GM19351 (cell line): Measurements from ENCODE around the gene OLFML2A.
A peak's percentile ranks its signal among the peaks of the same experiment; 100 is the strongest.

Experiments used
- ATAC-seq: cut with Tn5 transposase; IDR thresholded peaks from one replicate; pipeline ENCODE4 v1.9.1; 2021; ENCODE audit warnings: mild to moderate bottlenecking, moderate library complexity; ENCODE audit not compliant: unreplicated experiment

OLFML2A gene

DNA sequence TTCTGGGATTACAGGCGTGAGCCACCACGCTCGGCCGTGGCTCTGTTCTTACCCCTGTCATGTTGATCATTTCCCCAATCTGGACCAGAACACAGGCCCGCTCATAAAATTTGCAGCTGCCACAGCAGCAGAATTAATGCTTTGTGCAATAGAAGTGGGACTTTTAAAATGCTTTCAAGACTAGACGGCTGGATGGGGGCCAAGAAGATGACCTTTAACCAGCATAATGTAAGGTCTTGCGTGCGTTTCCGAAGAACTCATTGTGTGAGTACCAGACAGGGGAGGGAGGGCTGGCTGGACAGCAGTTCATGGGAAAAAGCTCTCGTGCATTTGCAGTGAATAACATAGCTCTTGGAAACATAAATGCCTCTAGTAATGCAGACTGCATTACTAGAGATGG lies 72.9 kb downstream of the OLFML2A start:
- no peak for ATAC-seq

DNA sequence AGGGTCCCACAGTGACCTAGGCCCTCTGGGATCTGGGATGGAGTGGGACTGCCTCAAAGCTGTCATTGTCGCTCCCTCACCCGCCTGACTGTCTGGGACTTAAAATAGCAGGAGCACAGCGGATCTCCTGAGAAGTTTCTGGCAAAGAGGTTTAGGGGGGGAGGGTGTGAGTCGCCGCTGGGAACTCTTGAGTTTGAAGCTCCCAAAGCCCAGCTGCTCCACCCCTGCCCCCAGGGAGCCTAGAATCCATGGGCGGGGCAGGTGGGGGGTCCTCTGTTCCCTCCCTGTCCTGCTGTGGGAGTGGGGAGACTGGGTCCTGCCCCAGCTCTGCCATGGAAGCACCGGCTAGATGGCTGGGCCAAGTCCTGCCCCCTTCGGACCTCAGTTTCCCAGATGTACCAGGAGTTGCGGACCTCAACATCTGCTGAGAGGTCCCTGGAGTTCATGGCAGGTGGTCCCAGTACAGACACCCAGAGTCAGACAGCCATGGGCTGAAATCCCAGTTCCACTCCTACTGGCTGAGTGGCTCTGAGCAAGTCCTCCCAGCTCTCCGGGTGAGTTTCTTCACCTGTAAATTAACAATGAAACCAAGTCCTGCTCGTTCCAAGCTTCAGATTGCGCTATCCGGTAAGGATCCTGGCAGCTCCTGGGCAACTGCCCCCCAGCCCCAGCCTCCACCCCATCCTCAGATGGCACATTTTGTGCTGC lies 75.3 kb downstream of the OLFML2A start:
- ATAC-seq = no peak

DNA sequence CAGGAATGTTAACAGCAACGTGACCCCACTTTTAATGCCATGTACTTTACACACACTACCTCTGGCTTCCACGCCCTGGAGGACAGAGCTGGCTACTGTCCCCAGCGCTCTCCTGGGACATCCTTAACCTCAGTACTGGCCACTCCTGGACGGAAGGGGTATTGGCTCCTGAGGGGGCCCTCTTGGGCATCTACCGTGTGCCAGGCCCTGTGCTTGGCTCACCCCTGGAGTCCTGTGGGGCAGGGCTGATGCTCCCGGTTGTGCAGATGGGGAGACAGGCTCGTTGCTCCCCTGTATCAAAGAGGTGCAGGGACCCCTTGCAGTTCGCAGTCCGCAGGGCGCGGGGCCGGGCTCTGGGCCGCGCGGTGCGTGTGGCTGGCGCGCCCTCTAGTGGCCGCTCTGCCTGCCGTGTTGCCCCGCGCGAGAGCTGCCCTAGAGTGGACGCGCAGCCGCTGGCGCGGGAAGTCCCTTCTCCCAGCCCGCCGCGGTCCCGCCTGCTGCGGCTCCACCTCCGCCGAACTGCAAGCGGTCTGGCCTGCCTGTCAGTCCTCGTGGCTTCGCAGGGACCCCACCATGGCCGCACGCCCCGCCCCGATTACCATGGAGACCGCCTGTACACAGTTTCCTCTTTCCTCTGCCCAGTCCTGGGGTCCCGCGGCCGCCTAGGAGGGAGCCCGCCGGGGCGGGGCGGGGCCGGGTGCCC lies 76.0 kb downstream of the OLFML2A start, which contains the start of gene WDR38:
WDR38 (plus strand) TSS at position 632 of the 703 bp plus-strand sequence. CDS start 72 bp downstream, outside the sequence.
- peak; percentile 74 for ATAC-seq

DNA sequence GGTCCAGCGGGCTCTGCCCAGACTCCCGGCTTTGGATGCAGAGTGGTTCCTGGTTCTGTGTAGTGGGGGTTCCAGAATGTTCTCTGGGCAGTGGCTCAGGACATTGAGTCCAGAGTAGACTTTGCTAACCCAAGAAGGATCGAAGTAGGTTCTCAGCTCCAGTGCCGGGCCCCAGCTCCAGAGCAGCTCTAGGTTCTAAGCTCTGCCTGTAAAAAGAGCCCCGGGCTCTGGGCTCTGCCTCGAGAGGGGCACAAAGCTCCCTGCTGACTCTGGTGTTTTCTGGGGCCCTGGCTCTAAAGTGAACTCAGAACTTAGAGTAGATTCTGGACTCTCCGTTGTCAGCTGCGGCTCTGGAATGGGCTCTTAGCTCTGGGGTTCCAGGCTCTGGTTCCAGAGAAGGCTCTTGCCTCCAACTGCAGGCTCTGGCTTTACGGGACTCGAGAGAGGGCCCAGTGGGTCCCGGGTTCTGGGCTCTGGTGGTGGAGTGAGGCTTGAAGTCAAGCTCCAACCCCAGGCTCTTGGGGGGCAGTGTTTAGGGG lies 76.7 kb downstream of the OLFML2A start:
- no peak for ATAC-seq

DNA sequence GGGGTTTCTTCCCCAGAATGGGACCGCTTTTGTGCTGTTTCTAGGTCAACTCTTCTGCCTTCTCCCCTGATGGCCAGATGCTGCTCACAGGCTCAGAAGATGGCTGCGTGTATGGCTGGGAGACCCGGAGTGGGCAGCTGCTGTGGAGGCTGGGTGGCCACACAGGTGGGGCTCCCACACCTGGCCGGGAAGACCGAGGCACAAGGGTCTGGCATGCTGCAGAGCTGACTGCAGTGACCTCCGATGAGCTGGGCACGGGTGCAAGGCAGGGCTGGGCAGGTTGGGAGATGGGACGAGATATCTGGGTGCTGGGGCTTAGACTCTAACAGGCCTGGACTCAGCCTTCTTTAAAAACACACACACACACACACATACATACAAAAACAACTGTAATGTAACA lies 77.2 kb downstream of the OLFML2A start:
- no peak for ATAC-seq

DNA sequence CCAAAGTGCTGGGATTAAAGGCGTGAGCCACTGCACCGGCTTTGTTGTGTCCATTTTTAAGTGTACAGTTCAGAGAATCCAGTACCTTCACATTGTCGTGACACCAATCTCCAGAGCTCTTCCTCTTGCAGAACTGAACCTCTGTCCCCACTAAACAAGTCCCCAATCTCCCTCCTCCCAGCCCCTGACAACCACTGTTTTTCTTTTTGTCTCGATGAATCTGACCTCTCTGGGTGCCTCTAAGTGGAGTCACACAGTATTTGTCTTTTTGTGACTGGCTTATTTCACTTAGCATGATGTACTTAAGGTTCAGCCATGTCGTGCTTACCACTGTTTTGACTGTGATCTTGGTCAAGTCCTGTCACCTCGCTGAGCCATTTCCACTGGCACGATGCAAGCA lies 77.9 kb downstream of the OLFML2A start:
- ATAC-seq = no peak

DNA sequence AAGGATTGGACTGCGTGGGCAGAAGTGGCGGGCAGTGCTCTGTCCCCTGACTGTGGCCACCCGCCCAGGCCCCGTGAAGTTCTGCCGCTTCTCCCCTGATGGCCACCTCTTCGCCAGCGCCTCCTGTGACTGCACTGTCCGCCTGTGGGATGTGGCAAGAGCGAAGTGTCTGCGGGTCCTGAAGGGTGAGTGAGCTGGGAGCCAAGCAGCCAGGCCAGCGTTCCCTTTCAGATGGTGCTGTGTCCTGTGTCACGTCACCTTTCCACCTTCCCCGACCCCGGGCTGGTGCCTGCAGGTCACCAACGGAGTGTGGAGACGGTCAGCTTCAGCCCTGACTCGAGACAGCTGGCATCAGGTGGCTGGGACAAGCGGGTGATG lies 78.6 kb downstream of the OLFML2A start:
- ATAC-seq = no peak

DNA sequence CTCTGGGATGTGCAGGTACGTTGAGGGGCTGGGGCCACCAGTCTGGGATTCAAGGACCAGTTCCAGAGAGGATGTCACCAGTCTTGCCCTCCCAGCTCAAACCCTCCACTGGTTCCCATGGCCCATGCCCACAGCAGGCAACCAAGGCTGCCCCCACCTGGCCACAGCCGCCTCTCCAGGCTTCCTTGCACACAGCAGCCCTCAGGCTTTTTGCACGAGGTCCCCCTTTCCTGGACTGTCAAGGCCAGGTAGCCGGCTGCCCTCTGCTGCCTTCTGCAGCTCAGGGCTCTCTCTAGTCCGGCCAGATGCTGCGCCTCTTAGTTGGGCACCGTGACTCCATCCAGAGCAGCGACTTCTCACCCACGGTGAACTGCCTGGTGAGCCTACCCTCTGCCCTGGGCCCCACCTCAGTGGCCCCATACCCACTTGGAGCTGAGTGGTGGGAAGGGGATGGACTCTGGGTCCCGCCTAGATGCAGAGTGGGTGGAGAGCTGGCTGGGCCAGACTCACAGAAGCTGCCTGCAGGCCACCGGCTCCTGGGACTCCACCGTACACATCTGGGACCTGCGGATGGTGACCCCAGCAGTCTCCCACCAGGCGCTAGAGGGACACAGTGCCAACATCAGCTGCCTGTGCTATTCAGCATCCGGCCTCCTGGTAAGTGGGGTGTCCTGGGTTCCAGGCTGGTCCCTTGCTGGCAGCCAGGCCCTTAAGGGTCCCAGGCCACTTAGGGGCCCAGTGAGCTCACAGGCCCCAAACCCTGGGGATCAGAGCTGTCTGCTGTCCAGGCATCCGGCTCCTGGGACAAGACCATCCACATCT lies 79.2 kb downstream of the OLFML2A start:
- no peak for ATAC-seq

DNA sequence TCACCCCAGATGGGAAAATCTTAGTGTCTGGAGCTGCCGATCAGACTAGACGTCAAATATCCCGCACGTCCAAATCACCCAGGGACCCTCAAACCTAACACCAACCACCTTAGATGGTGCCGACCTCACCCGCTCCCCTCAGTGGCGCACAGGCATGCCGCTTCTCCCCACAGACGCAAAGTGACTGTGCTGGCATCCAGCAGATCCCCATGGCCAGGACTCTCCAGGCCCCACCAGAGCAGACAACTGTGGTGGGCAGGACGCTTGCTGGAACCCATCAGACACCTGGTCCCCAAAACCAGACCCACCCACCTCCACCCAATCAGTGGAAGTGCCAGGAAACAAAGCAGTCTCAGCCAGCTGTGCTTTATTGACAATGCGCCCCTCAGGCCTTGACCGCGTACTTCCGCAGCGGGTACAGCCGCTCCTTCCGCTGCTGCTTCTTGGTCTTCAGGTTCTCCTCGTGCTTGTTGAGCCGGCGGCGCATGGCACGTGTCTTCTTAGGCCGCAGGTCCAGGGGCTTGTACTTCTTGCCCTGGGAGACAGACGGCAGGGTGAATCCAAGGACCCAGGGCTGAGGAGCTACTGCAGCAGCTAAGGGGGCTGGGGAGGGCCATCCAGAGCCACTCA lies 80.7 kb downstream of the OLFML2A start:
- ATAC-seq = no peak

DNA sequence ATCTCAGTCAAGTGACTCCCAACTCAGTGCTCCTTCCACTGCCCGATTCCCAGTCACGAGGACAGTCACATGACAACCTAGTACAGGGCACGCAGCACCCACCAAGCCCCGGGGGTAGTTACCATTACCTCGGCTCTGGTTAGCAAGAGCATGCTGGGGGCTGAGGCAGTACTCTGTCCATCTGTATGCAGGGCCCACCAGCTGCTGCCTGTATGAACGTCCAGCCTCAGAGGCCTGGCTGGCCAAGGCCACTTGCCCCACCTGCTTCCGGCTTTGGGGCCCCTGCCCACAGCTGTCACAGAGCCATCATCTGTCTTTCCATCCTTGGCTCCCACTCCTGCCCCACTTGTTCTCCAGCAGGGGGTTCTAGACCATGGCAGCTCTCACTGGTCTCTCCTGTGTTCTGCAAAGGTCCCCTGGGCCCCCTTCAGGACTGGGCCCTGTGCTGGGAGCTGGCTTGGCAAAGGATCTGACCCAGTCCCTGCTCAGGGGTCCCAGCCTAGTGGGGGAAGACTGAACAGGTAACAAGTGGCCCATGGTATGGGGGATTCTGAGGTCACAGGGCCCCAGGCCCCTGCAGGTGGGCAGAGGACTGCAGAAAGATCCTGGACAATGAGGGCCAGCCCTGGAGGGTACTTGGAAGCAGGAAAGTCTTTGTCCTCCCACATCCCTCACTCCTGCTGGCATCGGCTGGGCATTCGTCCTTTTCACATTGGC lies 81.6 kb downstream of the OLFML2A start:
- ATAC-seq = no peak

DNA sequence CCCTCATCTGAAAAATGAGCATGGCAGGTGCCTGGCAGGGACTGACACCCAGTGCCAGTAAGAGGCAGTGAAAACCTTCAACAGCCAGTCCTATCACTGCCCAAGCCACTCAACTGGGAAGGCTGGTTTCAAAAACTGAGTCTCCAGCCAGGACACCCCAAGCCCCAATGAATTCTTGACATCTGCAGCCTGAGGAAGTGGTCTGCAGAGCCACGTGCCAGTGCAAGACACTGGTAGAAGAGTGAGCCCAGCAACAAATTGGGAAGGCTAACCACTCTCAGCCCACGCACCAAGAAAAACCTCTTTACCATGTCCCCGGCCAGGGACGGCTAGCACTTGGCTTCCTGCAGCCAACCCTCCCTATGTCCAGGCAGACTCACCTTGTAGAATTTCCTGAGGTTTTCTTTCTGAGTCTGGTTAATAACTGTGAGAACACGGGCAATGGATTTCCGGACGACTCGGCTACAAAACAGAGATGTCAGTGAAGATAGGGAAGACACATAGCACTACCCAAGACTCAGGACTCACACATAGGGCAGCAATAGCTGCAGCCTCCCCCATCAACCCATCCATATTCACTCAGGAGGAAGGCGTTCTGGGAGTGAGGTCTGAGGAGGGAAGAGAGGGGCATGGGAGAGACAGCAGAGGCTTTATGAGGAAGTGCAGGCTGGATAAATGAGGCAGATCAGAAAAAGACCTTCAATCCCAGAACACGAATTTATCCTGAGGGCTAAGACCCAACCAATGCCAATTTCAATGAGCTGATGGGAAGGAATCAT lies 83.1 kb downstream of the OLFML2A start:
- ATAC-seq = no peak

DNA sequence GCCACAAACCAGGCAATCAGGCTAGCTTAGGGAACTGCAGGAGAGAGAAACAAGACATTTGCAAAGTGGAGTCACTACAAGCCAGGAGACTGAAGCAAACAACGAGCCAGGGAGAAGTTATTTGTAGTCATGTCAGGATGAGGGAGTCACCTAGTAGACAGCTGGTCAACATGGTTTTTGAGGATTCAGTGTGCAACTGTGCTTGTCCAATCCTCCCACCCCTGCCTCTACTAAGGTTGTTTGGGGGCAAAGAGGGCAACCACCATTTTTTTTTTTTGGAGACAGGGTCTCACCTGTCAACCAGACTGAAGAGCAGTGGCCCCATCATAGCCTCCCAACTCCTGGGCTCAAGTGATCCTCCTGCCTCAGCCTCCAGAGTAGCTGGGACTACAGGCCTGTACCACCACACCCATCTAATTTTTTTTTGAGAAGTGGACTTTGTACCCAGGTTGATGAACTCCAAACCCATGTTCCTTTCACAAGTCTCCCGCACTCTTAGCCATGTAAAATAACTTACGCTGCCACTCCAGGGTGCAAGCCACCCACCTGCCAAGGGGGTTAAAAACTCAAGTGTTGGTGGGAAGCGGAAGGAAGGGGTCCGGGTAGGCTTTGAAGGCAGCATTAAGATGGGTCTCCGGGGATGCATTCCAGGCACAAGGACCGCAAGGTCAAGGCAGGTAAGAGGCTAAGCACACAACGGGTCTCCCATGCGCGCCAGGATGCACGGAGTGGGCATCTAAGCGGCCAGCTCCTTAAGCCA lies 83.8 kb downstream of the OLFML2A start:
- ATAC-seq = no peak

DNA sequence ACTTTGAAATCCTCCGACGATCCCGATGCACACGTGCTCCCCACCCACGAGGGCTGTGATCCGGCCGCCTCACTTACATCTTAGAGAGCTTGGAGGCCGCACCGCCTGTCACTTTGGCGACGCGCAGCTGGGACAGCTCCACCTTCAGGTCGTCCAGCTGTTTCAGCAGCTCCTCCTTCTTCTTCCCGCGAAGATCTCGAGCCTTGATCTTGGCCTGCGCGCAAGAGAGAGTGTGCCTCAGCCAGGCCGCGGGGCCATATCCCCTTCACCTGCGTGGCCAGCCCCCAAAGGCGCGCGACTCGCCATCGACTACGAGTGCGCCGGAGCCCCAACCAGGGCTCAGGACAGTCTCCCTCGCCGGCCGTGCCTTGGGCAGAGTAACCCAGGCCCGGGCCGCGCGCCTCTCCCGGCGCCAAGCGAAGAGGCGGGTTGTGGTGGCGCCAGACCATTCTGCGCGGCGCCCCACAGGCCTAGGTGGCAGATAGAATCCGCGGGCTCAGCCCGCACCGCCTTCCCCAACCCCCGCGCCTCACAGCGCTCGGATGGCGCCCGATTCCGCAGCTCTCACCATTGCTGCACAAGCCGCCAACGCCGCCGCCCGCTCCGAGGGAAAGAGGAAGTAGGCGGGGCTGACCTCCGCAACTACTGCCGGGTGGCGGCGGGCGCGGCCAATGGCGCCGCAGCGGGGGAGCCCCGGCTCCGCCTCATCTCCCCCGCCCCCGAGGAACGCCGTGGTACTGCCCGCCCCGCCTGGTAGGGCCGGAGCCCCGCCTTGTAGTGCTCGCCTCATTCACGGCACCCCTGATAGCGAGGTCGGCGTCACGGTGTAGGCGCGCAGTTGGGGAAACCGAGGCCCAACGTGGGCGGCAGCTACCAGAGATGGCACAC lies 84.7 kb downstream of the OLFML2A start, which contains the start of the genes ARPC5L and RPL35:
ARPC5L (plus strand) TSS at position 789 of the 888 bp plus-strand sequence. CDS start 7,161 bp downstream, outside the sequence.
RPL35 (minus strand) TSS at position 616 of the 888 bp plus-strand sequence; CDS start at position 571, 45 bp downstream.
- peak; percentile 87 for ATAC-seq

DNA sequence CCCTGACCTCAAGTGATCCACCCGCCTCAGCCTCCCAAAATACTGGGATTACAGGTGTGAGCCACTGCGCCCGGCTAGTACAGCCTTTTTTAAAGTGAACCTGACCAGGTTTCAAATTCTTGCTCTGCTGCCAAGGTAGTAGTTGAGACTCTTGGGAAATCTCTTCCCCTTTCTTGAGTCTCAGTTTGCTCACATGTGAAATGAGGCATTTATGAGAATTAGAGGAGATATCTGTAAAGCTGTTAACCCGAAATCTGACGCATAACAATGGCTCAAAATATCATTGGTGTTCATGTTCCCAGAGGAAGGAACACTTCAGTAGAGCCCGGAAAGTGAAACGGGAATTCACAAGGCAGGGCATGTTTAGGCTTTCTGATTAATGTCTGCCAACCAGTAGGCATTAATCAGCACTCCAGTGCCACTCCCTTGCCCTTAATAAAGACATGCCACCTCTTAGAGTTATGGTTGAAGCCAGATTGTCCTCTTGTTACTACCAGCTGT lies 86.5 kb downstream of the OLFML2A start:
- ATAC-seq = no peak
